Natural killer cell (primary cell): ENCODE measurements around the gene HUS1B. TPM values are rescaled to one million over a fixed set of nuclear protein-coding genes. Genes with fewer than 3 reads are reported as not detected.

Experiments
- ATAC-seq, 3 donors: fragments of 150-1000 bp in 2 of 3; fragments of 200-7000 bp in 1 of 3; cut with Tn5 transposase; 1 replicate in 1 of 3; 2 replicates in 2 of 3; pipeline ENCODE4 v1.10.0; 2021; ENCODE audit warnings: mild to moderate bottlenecking in 2 of 3, moderate library complexity in 2 of 3
- DNase-seq, 2 donors: peaks; one replicate each; pipeline versions ENCODE4 v3.0.0 to v3.0.0-alpha.2; 2013 to 2021; ENCODE audit warnings: mixed read lengths in 1 of 2
- H3K27ac ChIP-seq: one replicate; pipeline ENCODE4 v1.5.1; 2013; ENCODE audit warnings: mild to moderate bottlenecking, low read length
- H3K27me3 ChIP-seq: one replicate; pipeline ENCODE4 v1.6.1; 2013; ENCODE audit warnings: low read length; ENCODE audit not compliant: control insufficient read depth, insufficient read depth
- H3K36me3 ChIP-seq: one replicate; pipeline ENCODE4 v1.6.1; 2013; ENCODE audit warnings: low read length; ENCODE audit not compliant: control insufficient read depth, insufficient read depth
- H3K4me1 ChIP-seq: one replicate; pipeline ENCODE4 v1.6.1; 2013; ENCODE audit warnings: low read length; ENCODE audit not compliant: control insufficient read depth, insufficient read depth
- H3K4me3 ChIP-seq: one replicate; pipeline ENCODE4 v1.5.1; 2013; ENCODE audit warnings: low read length
- H3K9me3 ChIP-seq: one replicate; pipeline ENCODE4 v1.6.1; 2013; ENCODE audit warnings: low read length; ENCODE audit not compliant: control insufficient read depth, insufficient read depth
- H3K27ac Mint-ChIP-seq, 2 donors: one replicate each; pipeline ENCODE4 v1.8.0; 2022; ENCODE audit warnings: mild to moderate bottlenecking in 2 of 2, mixed read lengths in 2 of 2, moderate library complexity in 1 of 2
- H3K27me3 Mint-ChIP-seq, 2 donors: one replicate each; pipeline ENCODE4 v1.8.0; 2022; ENCODE audit warnings: low read depth in 2 of 2, mixed read lengths in 2 of 2
- H3K36me3 Mint-ChIP-seq: one replicate; pipeline ENCODE4 v1.8.0; 2022; ENCODE audit warnings: mixed read lengths
- H3K4me1 Mint-ChIP-seq, 2 donors: one replicate each; pipeline ENCODE4 v1.8.0; 2022; ENCODE audit warnings: mixed read lengths in 2 of 2
- H3K4me3 Mint-ChIP-seq: one replicate; pipeline ENCODE4 v1.8.0; 2022; ENCODE audit warnings: mild to moderate bottlenecking, moderate library complexity, mixed read lengths
- H3K9me3 Mint-ChIP-seq, 2 donors: one replicate each; pipeline ENCODE4 v1.8.0; 2022; ENCODE audit warnings: mixed read lengths in 2 of 2
- CTCF ChIP-seq: fragments of 200-600 bp; IDR thresholded peaks from one replicate; pipeline ENCODE4 v1.8.0; 2022; ENCODE audit warnings: antibody characterized with exemption
- WGBS: methylation state at CpG from one replicate; pipeline ENCODE4 v1.1.7; 2013; ENCODE audit warnings: missing lambda C conversion rate; ENCODE audit not compliant: insufficient coverage; 5-methylcytosine and 5-hydroxymethylcytosine counted together
- intact Hi-C: fragments of 100-400 bp; cut with micrococcal nuclease; formaldehyde crosslinking; loops from one replicate; pipeline ENCODE4 v1.14.2; 2022
- total RNA-seq, 4 donors: library from RNA; stranded (reverse); fragments of 120-200 nt in 1 of 4; gene quantifications; one replicate each; pipeline versions ENCODE4 v1.2.3 to v1.2.4, GENCODE V29; 2013 to 2022

Gene HUS1B
- total RNA-seq, 3 donors from 2014 or later (not counting 1 experiment from before 2014, with no cell fraction given), result 1.5 to 3.4 (median 2.8) TPM

GRCh38 chr6:622462-622861 is 34.4 kb downstream of the HUS1B start:
- H3K27me3 ChIP-seq, result no peaks in the 10 kb centered on the region
- intact Hi-C loops, result no loop called here
- DNase-seq, result no peak
- no peak overlapping the region for H3K27ac Mint-ChIP-seq
- H3K9me3 ChIP-seq, result no peaks in the 10 kb centered on the region
- H3K27me3 Mint-ChIP-seq, result no peaks in the 10 kb centered on the region
- H3K4me3 Mint-ChIP-seq, result no peak overlapping the region
- peaks cover 0 to 25% of the 10 kb centered on the region in 2 donors for H3K4me1 Mint-ChIP-seq
- peaks cover 14% of the 10 kb centered on the region for H3K36me3 ChIP-seq
- ATAC-seq, result no peak
- H3K36me3 Mint-ChIP-seq, result peaks cover 13% of the 10 kb centered on the region
- TF ChIP-seq CTCF, result no peak
- 96% methylated on average over 7 of the region's 7 CpGs for WGBS
- no peak overlapping the region for H3K4me3 ChIP-seq
- no peaks in the 10 kb centered on the region for H3K4me1 ChIP-seq
- no peak overlapping the region for H3K27ac ChIP-seq
- H3K9me3 Mint-ChIP-seq, result no peaks in the 10 kb centered on the region

GRCh38 chr6:621931-622330 is 35.0 kb downstream of the HUS1B start:
- H3K27me3 Mint-ChIP-seq, result no peaks in the 10 kb centered on the region
- Histone ChIP-seq H3K4me1 (no peaks in the 10 kb centered on the region), H3K9me3 (no peaks in the 10 kb centered on the region), H3K4me3 (no peak overlapping the region), H3K27me3 (no peaks in the 10 kb centered on the region), H3K36me3 (peaks cover 17% of the 10 kb centered on the region), H3K27ac (no peak overlapping the region)
- WGBS, result 97% methylated on average over 9 of the region's 9 CpGs
- TF ChIP-seq CTCF, result no peak
- H3K36me3 Mint-ChIP-seq, result peaks cover 13% of the 10 kb centered on the region
- H3K9me3 Mint-ChIP-seq, result no peaks in the 10 kb centered on the region
- no peak overlapping the region for H3K27ac Mint-ChIP-seq
- no peak overlapping the region for H3K4me3 Mint-ChIP-seq
- H3K4me1 Mint-ChIP-seq, result peaks cover 0 to 25% of the 10 kb centered on the region in 2 donors
- intact Hi-C loops, result no loop called here
- DNase-seq (no peak), ATAC-seq (no peak)

- H3K27me3 Mint-ChIP-seq, result no peaks in the 10 kb centered on the region
These were observed 36.0 kb downstream of the HUS1B start for GRCh38 chr6:620950-621349.

More at GRCh38 chr6:620950-621349, 36.0 kb downstream of the HUS1B start:
- Histone ChIP-seq H3K9me3 (no peaks in the 10 kb centered on the region), H3K27ac (no peak overlapping the region), H3K36me3 (peaks cover 17% of the 10 kb centered on the region), H3K4me3 (no peak overlapping the region), H3K4me1 (no peaks in the 10 kb centered on the region), H3K27me3 (no peaks in the 10 kb centered on the region)
- ATAC-seq, result no peak
- no peak for DNase-seq
- Mint-ChIP-seq H3K27ac (no peak overlapping the region), H3K4me1 (peaks cover 0 to 18% of the 10 kb centered on the region in 2 donors), H3K4me3 (no peak overlapping the region), H3K36me3 (peaks cover 13% of the 10 kb centered on the region), H3K9me3 (no peaks in the 10 kb centered on the region)
- TF ChIP-seq CTCF, result no peak
- intact Hi-C loops, result no loop called here
- WGBS, result 95% methylated on average over 4 of the region's 4 CpGs
